HL-60/S4 treated with retinoic acid at 250 ng/mL for 4 days and 3 days (cell line): ENCODE data around the gene GFPT1.
"Not testable (repeated sequence)": the region's sequence is repeated elsewhere in the genome, so short reads cannot be mapped to it uniquely, and the experiment has no call there.

ENCODE experiments used
- in situ Hi-C: fragments of 300-500 bp; cut with MboI; formaldehyde crosslinking; loops from 2 replicates; pipeline ENCODE4 v1.7.0; 2022; ENCODE audit warnings: low sequenced_read_pairs

Gene GFPT1

GRCh38 chr2:69384618-69385081, 2.4 kb downstream of the GFPT1 start:
- in situ Hi-C loops, result no loop called here

DNA sequence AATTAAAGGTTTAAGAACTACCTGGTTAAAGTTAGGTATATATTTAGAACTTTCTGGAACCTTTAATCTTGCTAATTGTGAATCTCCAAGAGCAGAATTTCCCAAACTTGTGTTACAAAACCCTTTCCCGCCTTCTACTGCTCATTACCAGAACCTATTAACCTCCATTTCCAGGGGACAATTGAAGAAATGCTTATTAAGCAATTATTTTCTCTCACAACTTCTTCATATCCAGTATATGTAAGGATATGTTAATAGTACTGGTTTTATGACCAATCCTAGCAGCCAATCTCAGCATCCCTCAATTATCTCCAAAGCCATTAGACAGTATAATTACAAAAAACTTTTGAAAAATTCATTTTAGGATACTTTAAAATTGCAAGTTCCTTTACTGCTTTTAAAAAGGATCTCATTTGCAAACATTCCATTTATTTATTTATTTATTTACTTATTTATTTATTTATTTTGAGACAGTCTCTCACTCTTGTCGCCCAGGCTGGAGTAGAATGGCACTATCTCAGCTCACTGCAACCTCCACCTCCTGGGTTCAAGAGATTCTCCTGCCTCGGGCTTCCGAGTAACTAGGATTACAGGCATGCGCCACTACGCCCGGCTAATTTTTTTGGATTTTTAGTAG, 3.7 kb downstream of the GFPT1 start:
- in situ Hi-C loops, result no loop called here

GRCh38 chr2:69382547-69382946, 4.5 kb downstream of the GFPT1 start:
- in situ Hi-C loops, result no loop called here

DNA sequence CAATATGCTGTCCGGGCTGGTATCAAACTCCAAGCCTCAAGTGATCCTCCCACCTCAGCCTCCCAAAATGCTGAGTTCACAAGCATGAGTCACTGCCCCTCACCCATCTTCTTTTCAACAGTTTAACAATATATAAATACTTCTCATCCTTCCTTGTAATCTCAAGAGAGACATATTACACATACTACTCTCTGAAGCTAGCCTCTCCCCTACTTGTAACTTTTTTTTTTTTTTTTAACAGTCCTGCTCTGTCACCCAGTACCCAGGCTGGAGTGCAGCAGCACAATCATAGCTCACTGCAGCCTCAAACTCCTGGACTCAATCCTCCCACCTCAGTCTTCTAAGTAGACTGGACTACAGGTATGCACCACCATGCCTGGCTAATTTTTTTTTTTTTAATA, 5.7 kb downstream of the GFPT1 start:
- in situ Hi-C loops, result no loop called here

DNA sequence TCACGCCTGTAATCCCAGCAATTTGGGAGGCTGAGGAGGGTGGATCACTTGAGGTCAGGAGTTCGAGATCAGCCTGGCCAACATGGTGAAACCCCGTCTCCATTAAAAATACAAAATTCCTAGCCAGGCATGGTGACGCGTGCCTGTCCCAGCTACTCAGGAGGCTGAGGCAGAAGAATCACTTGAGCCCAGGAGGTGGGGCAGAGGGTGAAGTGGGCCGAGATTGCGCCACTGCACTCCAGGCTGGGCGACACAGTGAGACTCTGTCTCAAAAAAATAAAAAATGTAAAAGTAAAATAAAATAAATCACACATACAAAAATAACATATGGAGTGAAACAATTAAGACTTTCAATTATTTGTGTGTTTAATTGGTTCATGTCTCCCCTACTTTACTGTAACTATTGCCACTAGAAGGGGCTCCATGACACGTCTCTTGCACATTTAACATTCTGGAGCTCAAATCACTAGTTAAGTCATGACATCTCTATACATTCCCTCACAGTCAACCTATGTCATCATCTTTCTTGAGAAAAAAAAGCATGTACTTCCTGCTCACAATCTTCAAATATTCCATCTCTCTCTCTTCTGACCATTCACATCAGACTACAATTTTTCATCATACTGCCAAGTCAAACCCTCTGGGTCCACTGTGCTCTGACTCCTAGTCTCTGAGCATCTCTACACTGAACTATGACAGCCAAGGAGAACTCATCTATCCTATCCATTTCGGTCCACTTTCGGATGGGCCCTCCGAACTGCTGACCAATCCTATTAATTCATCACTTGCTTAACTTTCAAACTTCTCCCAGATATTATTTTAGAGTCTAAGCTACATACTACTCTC, 6.7 kb downstream of the GFPT1 start:
- in situ Hi-C loops, result no loop called here

- in situ Hi-C loops, result no loop called here
These were observed 10.6 kb downstream of the GFPT1 start for GRCh38 chr2:69376403-69376802.

DNA sequence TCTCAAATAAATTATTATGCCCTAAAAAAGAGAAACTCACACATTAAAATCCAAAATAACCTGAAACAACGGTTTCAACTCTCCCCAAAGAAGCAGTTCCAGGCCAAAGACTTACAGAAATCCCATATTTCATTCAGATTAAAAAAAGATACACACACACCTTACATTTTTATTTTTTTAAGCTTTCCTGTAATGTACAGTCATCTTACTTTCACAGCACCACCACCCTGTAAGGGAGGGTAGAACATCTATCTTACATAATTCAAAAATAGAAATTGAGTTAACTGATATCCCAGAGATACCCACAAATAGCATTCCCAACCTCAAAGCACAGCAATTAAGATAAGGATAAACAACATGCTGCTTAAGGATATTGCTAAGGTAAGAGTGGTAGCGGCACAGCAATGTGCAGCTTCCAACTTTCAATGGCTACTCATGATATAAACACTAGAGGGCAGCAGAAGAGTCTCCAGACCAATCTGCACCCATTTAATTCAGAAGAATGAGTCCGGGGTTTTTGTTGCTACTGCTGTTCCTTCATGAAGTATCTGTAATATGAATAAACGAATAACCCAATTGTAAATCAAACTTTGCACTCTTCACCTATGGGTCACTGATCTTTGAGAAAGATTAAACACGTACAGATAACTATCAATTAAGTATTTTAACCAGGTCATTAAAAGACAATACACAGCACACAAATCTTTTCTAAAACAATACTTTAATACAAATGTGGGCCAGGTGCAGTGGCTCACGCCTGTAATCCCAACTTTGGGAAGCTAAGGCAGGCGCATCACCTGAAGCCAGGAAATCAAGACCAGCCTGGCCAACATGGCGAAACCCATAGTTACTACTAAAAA, 11.3 kb downstream of the GFPT1 start:
- in situ Hi-C loops, result no loop called here

DNA sequence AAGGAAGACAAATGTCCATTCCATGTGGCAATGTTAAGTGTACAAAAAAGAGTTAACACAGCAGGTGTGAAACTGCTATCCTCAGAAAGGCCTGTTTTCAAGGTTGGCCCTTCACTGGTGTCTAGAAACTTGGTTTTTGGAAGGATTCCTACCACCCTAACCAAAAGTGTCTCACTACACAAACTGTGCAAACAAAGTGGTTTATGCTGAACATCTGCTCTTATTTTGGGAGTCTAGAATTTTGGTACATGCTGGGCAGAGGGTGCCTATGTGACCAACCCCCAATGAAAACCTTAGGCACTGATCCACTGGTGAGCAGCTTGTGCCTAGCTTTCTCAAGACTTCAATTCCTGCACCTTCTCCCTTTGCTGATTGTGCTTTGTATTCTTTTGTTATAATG, 14.3 kb downstream of the GFPT1 start:
- in situ Hi-C loops, result no loop called here

DNA sequence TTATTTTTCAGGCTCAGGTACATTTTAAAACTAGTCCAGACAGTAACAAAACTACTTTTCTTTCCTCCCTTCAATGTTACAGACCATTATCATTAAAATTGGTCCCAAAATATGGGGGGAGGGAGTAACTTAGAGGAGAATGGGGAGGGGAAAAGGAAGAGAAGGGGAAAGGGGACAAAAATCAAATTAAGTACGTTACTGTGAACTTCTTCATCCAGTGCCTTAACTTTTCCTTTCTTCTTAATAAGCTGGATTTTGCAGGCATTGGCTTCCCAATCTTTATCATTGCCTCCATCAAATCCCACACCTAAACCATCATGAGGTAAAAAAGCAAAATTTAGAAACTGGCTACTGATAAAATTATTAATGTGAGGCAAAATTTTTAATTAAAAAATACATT, 17.2 kb downstream of the GFPT1 start:
- in situ Hi-C loops, result no loop called here

GRCh38 chr2:69368588-69368987, 18.4 kb downstream of the GFPT1 start:
- in situ Hi-C loops, result no loop called here

- in situ Hi-C loops, result no loop called here
These were observed 27.7 kb downstream of the GFPT1 start for GRCh38 chr2:69359371-69359770.

- in situ Hi-C loops, result no loop called here
These were observed 28.1 kb downstream of the GFPT1 start for GRCh38 chr2:69358914-69359313.

GRCh38 chr2:69356471-69356870, 30.6 kb downstream of the GFPT1 start:
- in situ Hi-C loops, result no loop called here

GRCh38 chr2:69354976-69355375, 32.1 kb downstream of the GFPT1 start:
- in situ Hi-C loops, result not testable (repeated sequence)

DNA sequence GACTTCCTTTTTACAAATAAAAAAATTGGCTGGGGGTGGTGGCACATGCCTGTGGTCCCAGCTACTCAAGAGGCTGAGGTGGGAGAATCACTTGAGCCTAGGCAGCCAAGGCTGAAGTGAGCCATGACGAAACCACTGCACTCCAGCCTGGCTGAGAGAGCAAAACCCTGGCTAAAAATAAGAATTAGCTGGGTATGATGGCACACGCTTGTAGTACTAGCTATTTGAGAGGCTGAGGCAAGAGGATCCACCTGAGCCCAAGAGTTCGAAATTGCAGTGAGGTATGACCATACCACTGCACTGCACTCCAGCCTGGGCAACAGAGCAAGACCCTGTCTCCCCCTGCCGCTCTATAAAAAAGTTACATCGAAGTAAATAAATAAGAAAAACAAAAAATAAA, 33.7 kb downstream of the GFPT1 start:
- in situ Hi-C loops, result no loop called here

DNA sequence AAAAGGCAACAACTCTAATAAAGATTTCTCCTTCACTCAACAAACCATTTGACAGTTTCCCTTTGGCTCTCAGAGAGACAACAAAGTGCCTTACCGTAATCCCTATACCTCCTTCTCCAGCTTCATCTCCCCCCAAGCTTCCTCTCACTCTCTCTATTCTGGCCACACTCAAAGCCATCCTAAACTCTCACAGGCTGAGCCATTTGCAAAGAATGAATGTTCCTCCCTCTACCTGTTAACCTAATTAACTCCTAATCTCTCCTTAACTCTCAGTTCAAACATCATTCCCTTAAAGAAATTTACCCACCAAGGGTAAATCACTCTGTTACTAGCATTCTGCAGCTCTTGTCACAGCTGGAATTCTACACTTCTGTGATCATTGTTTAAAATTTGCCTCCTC, 38.2 kb downstream of the GFPT1 start:
- in situ Hi-C loops, result no loop called here

GRCh38 chr2:69345434-69345833, 41.6 kb downstream of the GFPT1 start:
- in situ Hi-C loops, result no loop called here

- in situ Hi-C loops, result no loop called here
These were observed 42.7 kb downstream of the GFPT1 start for GRCh38 chr2:69344305-69344704.

DNA sequence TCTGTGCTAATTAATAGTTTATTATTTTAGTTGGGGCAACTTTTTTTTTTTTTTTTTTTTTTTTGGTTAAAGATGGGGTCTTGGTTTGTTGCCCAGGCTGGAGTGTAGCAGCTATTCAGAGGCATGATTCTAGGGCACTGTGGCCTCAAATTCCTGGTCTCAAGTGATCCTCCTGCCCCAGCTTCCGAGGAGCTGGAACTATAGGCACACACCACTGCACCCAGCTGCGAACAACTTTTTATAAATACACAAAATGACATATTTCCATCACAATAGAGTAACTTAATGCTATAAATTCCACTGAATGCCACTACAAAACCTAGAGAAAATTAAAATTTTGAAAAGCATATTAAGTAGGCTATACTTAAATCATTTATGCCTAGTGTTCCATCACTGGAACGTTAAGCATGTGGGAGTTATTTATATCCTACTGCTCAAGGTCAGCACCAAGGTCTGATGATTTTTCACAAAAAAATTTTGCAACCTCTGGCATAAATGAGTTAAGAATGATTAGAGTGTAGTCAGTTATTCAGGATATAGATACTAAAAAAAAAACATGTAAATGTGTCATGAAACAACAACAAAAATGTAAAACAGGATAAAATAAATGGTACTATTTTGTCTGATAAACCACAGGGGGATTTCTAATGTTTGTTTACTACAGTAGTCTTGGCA, 46.8 kb downstream of the GFPT1 start:
- in situ Hi-C loops, result no loop called here

DNA sequence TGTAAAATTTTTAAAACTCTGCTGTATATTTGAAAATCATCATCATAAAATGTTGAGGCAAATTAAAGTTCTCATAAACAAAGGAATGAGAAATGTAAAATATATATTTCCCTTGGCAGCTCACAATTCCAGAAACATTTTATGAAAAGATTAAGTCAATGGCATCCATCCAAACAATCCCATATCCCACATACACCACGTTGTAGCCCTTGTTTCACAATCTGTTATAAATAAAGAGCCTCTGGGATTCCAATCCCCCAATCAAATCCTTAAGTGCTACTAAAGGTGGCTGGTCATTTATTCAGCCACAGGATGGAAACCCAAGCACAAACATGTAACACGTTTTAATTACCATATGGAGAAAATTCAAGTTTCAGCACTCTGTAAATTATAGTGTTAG, 51.7 kb downstream of the GFPT1 start:
- in situ Hi-C loops, result no loop called here

DNA sequence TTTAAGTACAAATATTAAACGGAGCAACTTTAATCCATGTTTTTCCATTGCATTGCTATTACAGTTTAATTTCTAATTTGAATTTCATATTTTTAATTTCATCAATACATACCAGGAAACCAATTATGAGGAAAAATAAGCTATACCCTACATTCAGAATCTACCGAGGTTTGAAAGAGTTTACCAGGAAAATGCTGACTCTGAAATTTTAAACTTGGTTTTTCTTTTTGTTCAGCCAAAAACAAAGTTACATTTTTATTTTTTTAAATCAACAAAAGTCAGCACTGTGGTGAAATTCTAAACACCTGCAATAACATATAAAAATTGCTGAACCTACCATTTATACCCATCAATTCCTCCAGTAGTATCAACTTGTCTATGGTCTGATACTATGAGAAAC, 53.7 kb downstream of the GFPT1 start:
- in situ Hi-C loops, result no loop called here
